Uterus (tissue), 2 donors: ENCODE data around the gene TFAP2B.

Experiments used
- POLR2A ChIP-seq, 2 donors: fragments of 450-650 bp; IDR thresholded peaks; one replicate each; pipeline ENCODE4 v1.6.1; 2016; ENCODE audit warnings: antibody characterized with exemption in 2 of 2, mild to moderate bottlenecking in 1 of 2, moderate library complexity in 1 of 2
- TF ChIP-seq, protein P1 (sequence below), 4 experiments: fragments of 200-600 bp in 2 of 4; fragments of 450-650 bp in 2 of 4; sonication (generic) in 2 of 4; IDR thresholded peaks; one replicate each; pipeline ENCODE4 v1.5.1; 2016 to 2019; ENCODE audit warnings: antibody characterized with exemption in 4 of 4, mild to moderate bottlenecking in 2 of 4, moderate library complexity in 1 of 4

DNA sequence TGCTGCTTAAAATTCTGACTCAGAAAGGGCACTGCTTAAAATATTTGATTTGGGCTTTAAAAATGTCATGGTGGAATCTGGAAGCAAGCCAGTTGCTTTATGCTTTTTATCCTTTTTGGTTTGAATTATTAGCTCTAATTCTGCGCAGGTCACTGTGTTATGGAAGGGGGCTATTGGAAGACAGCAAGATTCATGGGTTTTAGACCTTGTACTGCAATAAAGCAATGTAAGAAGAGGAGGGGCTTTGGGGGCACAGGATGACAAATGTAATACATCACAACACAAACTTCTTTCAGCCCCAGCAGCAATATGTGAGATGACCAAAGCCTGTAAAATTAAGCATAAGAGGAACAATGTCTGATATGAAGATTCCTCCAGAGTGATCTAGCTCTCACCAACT lies 68.4 kb downstream of the TFAP2B start:
- TF ChIP-seq, protein P1, sequence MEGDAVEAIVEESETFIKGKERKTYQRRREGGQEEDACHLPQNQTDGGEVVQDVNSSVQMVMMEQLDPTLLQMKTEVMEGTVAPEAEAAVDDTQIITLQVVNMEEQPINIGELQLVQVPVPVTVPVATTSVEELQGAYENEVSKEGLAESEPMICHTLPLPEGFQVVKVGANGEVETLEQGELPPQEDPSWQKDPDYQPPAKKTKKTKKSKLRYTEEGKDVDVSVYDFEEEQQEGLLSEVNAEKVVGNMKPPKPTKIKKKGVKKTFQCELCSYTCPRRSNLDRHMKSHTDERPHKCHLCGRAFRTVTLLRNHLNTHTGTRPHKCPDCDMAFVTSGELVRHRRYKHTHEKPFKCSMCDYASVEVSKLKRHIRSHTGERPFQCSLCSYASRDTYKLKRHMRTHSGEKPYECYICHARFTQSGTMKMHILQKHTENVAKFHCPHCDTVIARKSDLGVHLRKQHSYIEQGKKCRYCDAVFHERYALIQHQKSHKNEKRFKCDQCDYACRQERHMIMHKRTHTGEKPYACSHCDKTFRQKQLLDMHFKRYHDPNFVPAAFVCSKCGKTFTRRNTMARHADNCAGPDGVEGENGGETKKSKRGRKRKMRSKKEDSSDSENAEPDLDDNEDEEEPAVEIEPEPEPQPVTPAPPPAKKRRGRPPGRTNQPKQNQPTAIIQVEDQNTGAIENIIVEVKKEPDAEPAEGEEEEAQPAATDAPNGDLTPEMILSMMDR (IDR thresholded peaks at IDR 0.05): no peak
- no peak for TF ChIP-seq POLR2A (IDR thresholded peaks at IDR 0.05)
